Esophagus (tissue), 2 donors: Measurements from ENCODE around the gene CNOT3. TPM values are rescaled to one million over a fixed set of nuclear protein-coding genes. Genes with fewer than 3 reads are reported as not detected.
A peak's percentile ranks its signal among the peaks of the same experiment; 100 is the strongest.
"Not testable (repeated sequence)": the region's sequence is repeated elsewhere in the genome, so short reads cannot be mapped to it uniquely, and the experiment has no call there.

Experiments
- H3K27ac ChIP-seq, 2 donors: one replicate each; pipeline ENCODE4 v1.5.1; 2013; ENCODE audit warnings: low read depth in 2 of 2, mild to moderate bottlenecking in 2 of 2, inconsistent platforms in 1 of 2, low read length in 1 of 2, moderate library complexity in 1 of 2
- H3K27me3 ChIP-seq, 2 donors: one replicate each; pipeline ENCODE4 v1.6.1; 2013; ENCODE audit warnings: low read length in 2 of 2, control low read depth in 1 of 2, mild to moderate bottlenecking in 1 of 2; ENCODE audit not compliant: insufficient read depth in 2 of 2, control insufficient read depth in 1 of 2
- H3K36me3 ChIP-seq, 2 donors: one replicate each; pipeline ENCODE4 v1.6.1; 2013; ENCODE audit warnings: low read length in 1 of 2; ENCODE audit not compliant: control insufficient read depth in 2 of 2, insufficient read depth in 2 of 2
- H3K4me1 ChIP-seq, 2 donors: one replicate each; pipeline ENCODE4 v1.6.1; 2013; ENCODE audit warnings: low read length in 1 of 2; ENCODE audit not compliant: control insufficient read depth in 2 of 2, insufficient read depth in 2 of 2
- H3K4me3 ChIP-seq, 2 donors: one replicate each; pipeline ENCODE4 v1.5.1; 2013; ENCODE audit warnings: low read length in 2 of 2, mild to moderate bottlenecking in 2 of 2, low read depth in 1 of 2, moderate library complexity in 1 of 2
- H3K9me3 ChIP-seq, 2 donors: one replicate each; pipeline ENCODE4 v1.6.1; 2013; ENCODE audit warnings: mild to moderate bottlenecking in 2 of 2, low read depth in 1 of 2, low read length in 1 of 2, moderate library complexity in 1 of 2; ENCODE audit not compliant: control insufficient read depth in 2 of 2, insufficient read depth in 1 of 2
- WGBS, 2 donors: extraction: QIAGEN DNeasy Blood & Tissue Kit; methylation state at CpG; one replicate each; pipeline ENCODE4 v1.1.7; 2013; 5-methylcytosine and 5-hydroxymethylcytosine counted together
- polyA plus RNA-seq, 2 donors: library from polyadenylated mRNA; stranded (reverse); fragments of 200-250 nt; gene quantifications; one replicate each; pipeline ENCODE4 v1.2.3, GENCODE V29; 2013
- donor health status: healthy with polysubstance abuse.
- donor health status: Bipolar disorder and iron deficiency.

CNOT3 gene
- polyA plus RNA-seq, 2 donors, result 21.3 to 23.0 TPM

DNA sequence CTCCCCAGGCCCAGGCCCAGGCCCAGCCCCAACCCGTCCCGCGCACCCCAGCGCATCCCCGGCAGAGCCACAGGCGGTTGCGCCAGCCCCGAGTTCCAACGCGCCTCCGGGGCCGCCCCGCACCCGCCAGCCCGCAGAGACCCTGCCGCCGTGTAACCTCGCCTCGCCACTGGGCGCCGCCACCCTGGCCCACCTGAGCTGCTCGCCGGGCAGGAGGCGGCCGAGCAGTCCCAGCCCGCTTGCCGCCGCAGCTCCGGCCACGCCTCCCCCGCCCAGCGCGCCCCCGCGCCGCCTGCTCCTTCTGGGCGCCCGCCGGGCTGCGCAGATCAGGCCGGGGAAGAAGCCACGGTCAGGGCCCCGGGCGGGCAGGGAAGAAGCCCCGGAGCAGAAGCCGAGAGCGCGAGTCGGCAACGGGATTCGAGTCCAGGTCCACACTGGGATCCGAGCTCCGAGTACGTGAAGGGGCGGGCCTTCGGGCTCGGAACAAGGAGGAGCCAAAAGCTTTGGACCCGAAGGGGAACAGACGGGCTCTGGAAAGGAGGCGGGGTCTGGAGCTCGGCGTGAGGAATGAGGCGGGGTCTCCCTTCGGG lies 51.7 kb downstream of the CNOT3 start, which contains the start of gene MBOAT7:
MBOAT7 (minus strand) TSS at position 436 of the 590 bp plus-strand sequence. CDS start 1,072 bp downstream, outside the sequence.
- WGBS, 2 donors, result 0 to 1% methylated on average over 52 to 64 of the region's 64 CpGs
- no peaks in the 10 kb centered on the region for H3K9me3 ChIP-seq
- H3K27me3 ChIP-seq, result no peaks in the 10 kb centered on the region

DNA sequence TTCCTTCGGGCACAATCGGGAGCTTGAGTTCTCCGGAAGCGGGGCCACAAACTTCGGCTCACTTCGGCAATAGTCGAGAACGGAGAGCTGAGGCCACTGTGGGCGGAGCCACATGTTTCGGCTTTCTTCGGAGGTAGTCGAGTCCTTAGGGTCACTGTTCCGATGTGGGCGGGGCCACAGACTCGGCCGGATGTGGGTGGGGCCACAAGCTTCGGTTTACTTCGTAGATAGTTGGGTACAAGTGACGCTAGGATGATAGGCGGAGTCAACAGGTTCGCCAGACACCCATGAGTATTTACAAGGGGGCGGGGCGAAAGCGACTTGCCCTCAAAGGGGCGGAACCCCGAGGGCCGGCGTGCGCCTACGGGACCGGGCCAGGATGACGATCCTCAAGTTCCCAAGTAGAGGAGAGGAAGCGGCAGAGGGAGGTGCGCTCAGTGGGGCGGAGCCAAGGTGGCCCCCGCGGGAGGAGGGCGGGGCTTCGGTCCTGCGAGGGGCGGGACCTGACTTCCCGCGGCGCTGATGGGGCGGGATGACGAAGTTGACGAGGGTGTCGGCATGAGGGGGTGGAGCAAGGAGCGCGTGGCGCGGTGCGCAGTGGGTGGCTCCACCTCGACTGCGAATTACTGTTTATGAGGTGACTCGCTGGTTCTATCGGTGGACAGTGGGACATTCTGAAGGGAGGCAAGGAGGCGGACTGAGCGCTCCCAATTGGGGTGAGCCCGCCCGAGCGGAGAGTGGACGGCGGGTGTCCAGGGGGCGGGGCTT lies 52.4 kb downstream of the CNOT3 start:
- Histone ChIP-seq H3K4me3 (peak overlapping the region; percentile 78 to 83), H3K27ac (peak overlapping the region; percentile 99), H3K4me1 (peaks cover 2 to 11% of the 10 kb centered on the region in 2 donors), H3K9me3 (no peaks in the 10 kb centered on the region), H3K27me3 (no peaks in the 10 kb centered on the region), H3K36me3 (peaks cover 0 to 11% of the 10 kb centered on the region in 2 donors)
- WGBS, 2 donors, result 0% methylated on average over 65 of the region's 65 CpGs

More for the DNA sequence above, 51.7 kb downstream of the CNOT3 start, which contains the start of gene MBOAT7:
- H3K4me1 ChIP-seq, result peaks cover 2 to 11% of the 10 kb centered on the region in 2 donors
- peak within 1 kb of the TSS; percentile 78 to 83 for H3K4me3 ChIP-seq
- peaks cover 0 to 11% of the 10 kb centered on the region in 2 donors for H3K36me3 ChIP-seq
- peak within 1 kb of the TSS; percentile 99 for H3K27ac ChIP-seq

DNA sequence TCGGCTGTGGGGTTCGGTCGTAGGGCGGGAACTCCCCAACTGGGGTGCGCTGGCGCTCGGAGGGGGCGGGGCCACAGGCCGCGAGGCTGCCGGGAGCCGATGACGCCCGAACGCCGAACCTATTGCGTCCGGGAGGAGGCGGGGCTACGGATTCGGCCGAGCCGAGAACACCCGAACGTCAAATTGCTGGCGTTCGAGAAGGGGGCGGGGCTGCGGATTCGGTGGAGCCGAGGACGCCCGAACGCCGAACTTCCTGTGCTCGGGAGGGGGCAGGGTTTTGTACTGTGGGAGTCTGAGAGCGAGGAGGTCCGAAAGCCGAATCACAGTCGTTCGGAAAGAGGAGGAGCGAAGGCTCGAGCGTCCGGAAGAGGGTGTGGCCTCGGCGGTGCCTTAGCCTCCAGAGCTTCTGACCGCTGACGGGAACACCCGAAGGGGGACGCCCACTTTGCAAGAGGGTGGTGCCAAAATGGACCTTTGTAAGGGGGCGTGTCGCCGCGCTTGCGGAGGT lies 53.0 kb downstream of the CNOT3 start:
- Histone ChIP-seq H3K36me3 (peaks cover 0 to 8% of the 10 kb centered on the region in 2 donors), H3K4me3 (peak overlapping the region; percentile 74 to 78), H3K9me3 (no peaks in the 10 kb centered on the region), H3K27me3 (no peaks in the 10 kb centered on the region), H3K27ac (peak overlapping the region; percentile 99), H3K4me1 (peaks cover 2 to 11% of the 10 kb centered on the region in 2 donors)
- WGBS, 2 donors, result 0 to 1% methylated on average over 56 of the region's 56 CpGs

DNA sequence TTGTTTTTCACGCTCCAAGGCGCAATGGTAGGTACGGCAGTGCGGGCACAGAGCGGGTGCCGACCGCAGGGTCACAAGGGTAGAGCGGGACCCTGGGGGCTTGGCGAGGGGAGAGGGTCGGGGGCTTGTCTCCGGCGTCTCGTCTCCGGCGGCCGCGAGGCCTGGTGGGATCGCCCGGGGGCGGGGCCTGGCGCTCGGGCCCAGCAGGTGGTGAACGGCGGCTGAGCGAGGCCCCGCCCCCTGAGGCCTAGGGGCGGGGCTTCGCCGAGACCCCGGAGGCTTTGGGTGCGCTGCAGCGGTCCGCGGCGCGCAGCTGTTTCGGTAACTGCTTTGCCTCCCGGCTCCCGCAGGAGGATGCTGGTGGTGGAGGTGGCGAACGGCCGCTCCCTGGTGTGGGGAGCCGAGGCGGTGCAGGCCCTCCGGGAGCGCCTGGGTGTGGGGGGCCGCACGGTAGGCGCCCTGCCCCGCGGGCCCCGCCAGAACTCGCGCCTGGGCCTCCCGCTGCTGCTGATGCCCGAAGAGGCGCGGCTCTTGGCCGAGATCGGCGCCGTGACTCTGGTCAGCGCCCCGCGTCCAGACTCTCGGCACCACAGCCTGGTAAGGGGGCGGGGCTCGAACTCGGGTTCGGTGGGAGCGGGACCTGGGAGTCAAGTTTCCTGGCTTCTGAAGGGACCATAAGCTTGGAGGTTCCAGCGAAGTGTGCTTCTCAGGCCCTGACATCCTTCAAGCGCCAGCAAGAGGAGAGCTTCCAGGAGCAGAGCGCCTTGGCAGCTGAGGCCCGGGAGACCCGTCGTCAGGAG lies 53.6 kb downstream of the CNOT3 start, which contains the start of gene TSEN34:
TSEN34 (plus strand) TSS at position 298 of the 800 bp plus-strand sequence; CDS start at position 355, 57 bp downstream.
- peaks cover 0 to 8% of the 10 kb centered on the region in 2 donors for H3K36me3 ChIP-seq
- WGBS, 2 donors, result 1% methylated on average over 76 to 77 of the region's 77 CpGs

DNA sequence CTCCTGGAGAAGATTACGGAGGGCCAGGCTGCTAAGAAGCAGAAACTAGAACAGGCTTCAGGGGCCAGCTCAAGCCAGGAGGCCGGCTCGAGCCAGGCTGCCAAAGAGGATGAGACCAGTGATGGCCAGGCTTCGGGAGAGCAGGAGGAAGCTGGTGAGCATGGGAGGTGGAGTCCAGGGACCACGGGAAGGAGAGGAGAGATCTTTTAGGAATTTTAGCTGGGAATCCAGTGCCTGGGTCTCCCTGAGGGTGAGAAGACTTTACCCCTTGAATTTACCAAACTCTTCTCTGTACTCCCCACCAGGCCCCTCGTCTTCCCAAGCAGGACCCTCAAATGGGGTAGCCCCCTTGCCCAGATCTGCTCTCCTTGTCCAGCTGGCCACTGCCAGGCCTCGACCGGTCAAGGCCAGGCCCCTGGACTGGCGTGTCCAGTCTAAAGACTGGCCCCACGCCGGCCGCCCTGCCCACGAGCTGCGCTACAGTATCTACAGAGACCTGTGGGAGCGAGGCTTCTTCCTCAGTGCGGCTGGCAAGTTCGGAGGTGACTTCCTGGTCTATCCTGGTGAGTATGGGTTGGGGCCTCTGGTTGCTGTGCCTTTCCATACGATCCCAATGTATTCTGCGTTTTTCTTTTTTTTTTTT lies 54.4 kb downstream of the CNOT3 start:
- Histone ChIP-seq H3K36me3 (peaks cover 0 to 5% of the 10 kb centered on the region in 2 donors), H3K9me3 (no peaks in the 10 kb centered on the region), H3K27ac (peak overlapping the region; percentile 99), H3K27me3 (no peaks in the 10 kb centered on the region), H3K4me1 (peaks cover 2 to 11% of the 10 kb centered on the region in 2 donors), H3K4me3 (peak overlapping the region; percentile 74 to 78)
- 58 to 62% methylated on average over 19 of the region's 19 CpGs for WGBS, 2 donors

More for the DNA sequence above, 53.6 kb downstream of the CNOT3 start, which contains the start of gene TSEN34:
- peaks cover 2 to 11% of the 10 kb centered on the region in 2 donors for H3K4me1 ChIP-seq
- peak within 1 kb of the TSS; percentile 74 to 78 for H3K4me3 ChIP-seq
- H3K27ac ChIP-seq, result peak within 1 kb of the TSS; percentile 99
- H3K27me3 ChIP-seq, result no peaks in the 10 kb centered on the region
- no peaks in the 10 kb centered on the region for H3K9me3 ChIP-seq

DNA sequence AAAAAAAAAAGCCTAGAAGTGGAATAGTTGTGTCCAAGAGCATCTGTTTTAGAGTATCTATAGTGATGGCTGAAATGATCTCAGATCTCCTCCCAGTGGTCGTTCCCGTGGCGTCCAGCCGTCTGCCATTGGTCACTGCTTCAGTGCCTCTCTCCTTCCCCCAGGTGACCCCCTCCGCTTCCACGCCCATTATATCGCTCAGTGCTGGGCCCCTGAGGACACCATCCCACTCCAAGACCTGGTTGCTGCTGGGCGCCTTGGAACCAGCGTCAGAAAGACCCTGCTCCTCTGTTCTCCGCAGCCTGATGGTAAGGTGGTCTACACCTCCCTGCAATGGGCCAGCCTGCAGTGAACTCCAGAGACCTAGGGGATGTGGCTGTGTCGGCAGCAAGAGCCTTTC lies 55.4 kb downstream of the CNOT3 start:
- H3K9me3 ChIP-seq, result no peaks in the 10 kb centered on the region
- peaks cover 2 to 11% of the 10 kb centered on the region in 2 donors for H3K4me1 ChIP-seq
- H3K36me3 ChIP-seq, result peaks cover 0 to 5% of the 10 kb centered on the region in 2 donors
- H3K27ac ChIP-seq, result no peak overlapping the region
- no peaks in the 10 kb centered on the region for H3K27me3 ChIP-seq
- WGBS, 2 donors, result 91 to 92% methylated on average over 11 of the region's 11 CpGs
- H3K4me3 ChIP-seq, result no peak overlapping the region

DNA sequence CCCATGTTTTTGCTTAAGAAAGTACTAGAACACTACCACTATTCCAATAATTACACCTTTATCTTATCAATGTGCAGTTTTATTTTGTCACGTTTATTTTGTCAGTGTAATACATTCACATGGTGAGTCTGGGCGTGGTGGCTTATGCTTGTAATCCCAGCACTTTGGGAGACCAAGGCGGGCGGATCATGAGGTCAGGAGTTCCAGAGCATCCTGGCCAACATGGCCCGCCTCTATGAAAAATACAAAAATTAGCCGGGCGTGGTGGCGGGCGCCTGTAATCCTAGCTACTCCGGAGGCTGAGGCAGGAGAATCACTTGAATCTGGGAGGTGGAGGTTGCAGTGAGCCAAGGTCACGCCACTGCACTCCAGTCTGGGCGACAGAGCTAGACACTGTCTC lies 56.9 kb downstream of the CNOT3 start:
- 91 to 95% methylated on average over 12 of the region's 12 CpGs for WGBS, 2 donors

DNA sequence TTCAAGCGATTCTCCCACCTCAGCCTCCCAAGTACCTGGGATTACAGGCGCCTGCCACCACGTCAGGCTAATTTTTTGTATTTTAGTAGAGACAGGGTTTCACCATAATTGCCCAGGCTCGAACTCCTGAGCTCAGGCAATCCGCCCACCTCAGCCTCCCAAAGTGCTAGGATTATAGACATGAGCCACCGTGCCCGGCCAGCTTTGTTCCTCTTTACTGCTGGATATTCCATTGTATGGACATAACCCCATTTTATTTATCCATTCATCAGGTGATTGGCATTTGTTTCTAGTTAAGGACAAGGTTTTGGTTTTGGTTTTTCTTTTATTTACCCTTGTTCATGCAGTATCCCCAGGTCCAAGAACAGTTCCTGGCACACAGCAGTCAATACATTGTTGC lies 59.0 kb downstream of the CNOT3 start:
- Histone ChIP-seq H3K4me1 (peaks cover 2 to 5% of the 10 kb centered on the region in 2 donors), H3K4me3 (no peak overlapping the region), H3K27ac (no peak overlapping the region), H3K9me3 (no peaks in the 10 kb centered on the region), H3K36me3 (peaks cover 0 to 5% of the 10 kb centered on the region in 2 donors), H3K27me3 (no peaks in the 10 kb centered on the region)
- WGBS, 2 donors, result 90 to 96% methylated on average over 7 of the region's 7 CpGs

More for the DNA sequence above, 56.9 kb downstream of the CNOT3 start:
- H3K27ac ChIP-seq, H3K4me3 ChIP-seq, H3K36me3 ChIP-seq, H3K27me3 ChIP-seq, H3K4me1 ChIP-seq, H3K9me3 ChIP-seq: not testable (repeated sequence)
